Activated CD4-positive, alpha-beta T cell treated with anti-CD3 and anti-CD28 coated beads, Interleukin-2, amount 10 ng/mL, durations not matched to agents 24 days and 14 days (primary cell): ENCODE results near the gene HIGD2A. TPM values are rescaled to one million over a fixed set of nuclear protein-coding genes. Genes with fewer than 3 reads are reported as not detected.

Experiments used
- DNase-seq: peaks from one replicate; pipeline ENCODE4 v3.0.0; 2022
- H3K27ac Mint-ChIP-seq: one replicate; pipeline ENCODE4 v1.8.0; 2022; ENCODE audit warnings: mild to moderate bottlenecking, mixed read lengths
- H3K27me3 Mint-ChIP-seq: one replicate; pipeline ENCODE4 v1.8.0; 2022; ENCODE audit warnings: mixed read lengths
- H3K36me3 Mint-ChIP-seq: one replicate; pipeline ENCODE4 v1.8.0; 2022; ENCODE audit warnings: low read depth, mild to moderate bottlenecking, mixed read lengths
- H3K4me1 Mint-ChIP-seq: one replicate; pipeline ENCODE4 v1.8.0; 2021; ENCODE audit warnings: mixed read lengths
- H3K4me3 Mint-ChIP-seq: one replicate; pipeline ENCODE4 v1.8.0; 2022; ENCODE audit warnings: mild to moderate bottlenecking, moderate library complexity, mixed read lengths
- H3K9me3 Mint-ChIP-seq: one replicate; pipeline ENCODE4 v1.8.0; 2021; ENCODE audit warnings: mixed read lengths
- intact Hi-C: fragments of 100-400 bp; cut with micrococcal nuclease; formaldehyde crosslinking; loops from one replicate; pipeline ENCODE4 v1.15.1; 2023
- total RNA-seq: library from RNA; stranded (reverse); gene quantifications from 2 replicates; pipeline ENCODE4 v1.2.3, GENCODE V29; 2022

HIGD2A gene
- total RNA-seq, 1 donor from 2014 or later = 96.4 TPM

DNA sequence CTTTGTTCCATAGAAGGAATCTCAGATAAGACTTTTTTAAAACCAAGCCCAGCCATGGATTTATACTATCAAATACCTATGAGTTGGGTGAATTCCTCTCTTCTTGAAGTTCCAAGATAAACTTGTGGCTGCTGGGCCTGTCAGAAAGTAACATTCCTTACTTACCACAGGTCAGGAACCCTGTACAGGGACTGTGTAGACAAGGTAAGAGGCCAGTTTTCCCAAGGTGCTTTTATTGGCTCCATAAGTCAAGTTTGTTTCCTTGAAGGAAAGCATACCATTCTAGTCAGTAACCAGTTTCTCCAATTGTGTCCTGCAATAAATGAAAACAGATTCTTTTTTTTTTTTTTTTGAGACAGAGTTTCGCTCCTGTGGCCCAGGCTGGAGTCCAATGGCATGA lies 36.6 kb downstream of the HIGD2A start:
- intact Hi-C loops = no loop called here

DNA sequence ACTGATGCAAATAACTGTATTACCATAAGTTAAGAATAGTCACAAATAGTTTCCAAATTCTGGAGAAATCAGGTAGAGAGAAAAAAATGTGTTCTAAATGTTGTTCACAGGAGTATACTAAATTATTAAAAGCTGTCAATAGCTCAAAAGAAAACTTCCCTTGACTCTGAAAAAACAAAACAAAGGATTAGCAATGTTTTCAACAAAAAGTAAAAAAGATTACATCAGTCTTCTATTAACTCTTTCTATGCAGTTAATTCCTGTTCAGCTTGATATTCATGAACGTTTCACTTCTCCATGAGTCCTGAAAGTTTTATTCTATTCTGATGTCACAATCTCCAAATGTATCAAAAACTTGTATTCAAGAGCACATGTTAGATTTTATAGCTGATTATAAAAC lies 37.2 kb downstream of the HIGD2A start:
- H3K27ac Mint-ChIP-seq = no peak overlapping the region
- H3K36me3 Mint-ChIP-seq = no peaks in the 10 kb centered on the region
- H3K4me3 Mint-ChIP-seq = no peak overlapping the region
- no peak for DNase-seq
- H3K4me1 Mint-ChIP-seq = peaks cover 6% of the 10 kb centered on the region
- intact Hi-C loops = no loop called here
- peaks cover 2% of the 10 kb centered on the region for H3K9me3 Mint-ChIP-seq
- peaks cover 27% of the 10 kb centered on the region for H3K27me3 Mint-ChIP-seq

More for the DNA sequence above, 36.6 kb downstream of the HIGD2A start:
- Mint-ChIP-seq H3K4me3 (no peak overlapping the region), H3K4me1 (peaks cover 2% of the 10 kb centered on the region), H3K27ac (no peak overlapping the region), H3K27me3 (peaks cover 28% of the 10 kb centered on the region), H3K9me3 (peaks cover 2% of the 10 kb centered on the region), H3K36me3 (no peaks in the 10 kb centered on the region)
- no peak for DNase-seq

DNA sequence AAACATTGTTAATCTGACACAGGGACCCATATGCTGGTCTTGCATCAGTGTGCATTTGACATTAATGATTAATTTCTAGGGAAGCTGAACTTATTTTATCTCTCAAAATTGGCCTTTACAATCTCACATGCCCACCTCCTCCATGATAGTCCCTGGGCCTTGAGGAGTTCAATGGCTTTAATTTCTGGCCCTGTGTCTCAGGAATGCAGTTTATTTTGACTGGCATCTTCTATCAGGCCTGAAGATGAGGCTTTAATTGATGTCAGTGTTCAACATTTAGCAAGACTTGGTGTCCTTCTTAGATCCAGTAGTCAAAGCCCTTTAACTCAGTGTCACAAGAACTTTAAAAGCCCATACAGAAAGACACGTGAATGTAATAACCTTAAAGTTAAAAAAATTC lies 38.3 kb downstream of the HIGD2A start:
- peaks cover 21% of the 10 kb centered on the region for H3K27me3 Mint-ChIP-seq
- H3K27ac Mint-ChIP-seq = no peak overlapping the region
- H3K4me1 Mint-ChIP-seq = peaks cover 6% of the 10 kb centered on the region
- DNase-seq = no peak
- H3K9me3 Mint-ChIP-seq = peaks cover 3% of the 10 kb centered on the region
- no peaks in the 10 kb centered on the region for H3K36me3 Mint-ChIP-seq
- no peak overlapping the region for H3K4me3 Mint-ChIP-seq
- intact Hi-C loops = no loop called here

DNA sequence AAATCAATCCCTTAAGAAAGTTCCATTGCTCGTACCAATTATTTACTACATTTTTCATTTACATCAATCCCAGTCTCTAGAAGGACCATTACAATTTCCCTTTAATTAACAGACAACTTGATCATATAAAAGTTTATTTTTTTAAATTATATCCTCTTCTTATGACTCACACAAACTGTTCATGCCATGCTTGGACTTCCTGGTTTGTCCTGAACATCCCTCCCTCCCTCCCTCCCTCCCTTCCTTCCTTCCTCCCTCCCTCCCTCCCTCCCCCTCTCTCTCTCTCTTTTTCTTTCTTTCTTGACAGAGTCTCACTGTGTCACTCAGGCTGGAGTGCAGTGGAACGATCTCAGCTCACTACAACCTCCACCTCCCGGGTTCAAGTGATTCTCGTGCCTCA lies 39.4 kb downstream of the HIGD2A start:
- no peak overlapping the region for H3K27ac Mint-ChIP-seq
- no peak overlapping the region for H3K4me3 Mint-ChIP-seq
- peaks cover 18% of the 10 kb centered on the region for H3K27me3 Mint-ChIP-seq
- peaks cover 7% of the 10 kb centered on the region for H3K9me3 Mint-ChIP-seq
- H3K36me3 Mint-ChIP-seq = no peaks in the 10 kb centered on the region
- no peak for DNase-seq
- peaks cover 6% of the 10 kb centered on the region for H3K4me1 Mint-ChIP-seq
- intact Hi-C loops = no loop called here

DNA sequence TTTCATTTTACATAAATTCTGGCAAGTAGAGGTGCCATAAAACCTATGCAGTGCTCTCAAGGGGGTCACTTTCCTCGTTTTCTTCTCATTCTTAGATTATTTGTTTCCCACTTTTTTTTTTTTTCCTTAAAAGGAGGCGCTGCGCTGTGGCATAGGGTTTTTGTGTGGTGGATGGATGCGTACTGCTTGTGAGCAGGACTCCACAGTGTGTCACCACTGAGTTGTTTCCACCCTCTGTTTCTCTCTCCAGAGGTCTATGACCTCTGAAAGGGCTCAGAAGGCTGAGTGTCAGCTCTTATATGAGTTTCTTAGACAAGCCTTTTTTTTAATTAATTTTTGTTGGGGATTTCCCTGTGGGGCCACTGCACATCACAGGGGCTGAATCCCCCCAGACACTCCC lies 41.4 kb downstream of the HIGD2A start:
- intact Hi-C loops = no loop called here
- no peak for DNase-seq
- no peak overlapping the region for H3K4me3 Mint-ChIP-seq
- H3K4me1 Mint-ChIP-seq = peaks cover 6% of the 10 kb centered on the region
- no peaks in the 10 kb centered on the region for H3K36me3 Mint-ChIP-seq
- H3K27me3 Mint-ChIP-seq = peaks cover 14% of the 10 kb centered on the region
- peaks cover 7% of the 10 kb centered on the region for H3K9me3 Mint-ChIP-seq
- no peak overlapping the region for H3K27ac Mint-ChIP-seq

DNA sequence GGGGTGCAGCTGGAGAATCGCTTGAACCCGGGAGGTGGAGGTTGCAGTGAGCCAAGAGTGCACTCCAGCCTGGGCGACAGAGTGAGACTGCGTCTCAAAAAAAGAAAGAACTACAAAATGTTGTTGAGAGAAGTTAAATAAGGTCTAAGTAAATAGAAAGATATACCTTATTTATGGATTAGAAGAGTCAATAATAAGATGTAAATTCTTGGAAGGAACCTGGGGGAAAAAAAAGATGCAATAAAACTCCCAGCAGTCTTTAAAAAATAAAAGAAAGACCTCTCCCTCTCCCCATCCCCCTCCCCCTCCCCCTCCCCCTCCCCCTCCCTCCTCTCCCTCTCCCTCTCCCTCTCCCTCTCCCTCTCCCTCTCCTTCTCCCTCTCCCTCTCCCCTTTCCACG lies 44.2 kb downstream of the HIGD2A start:
- H3K9me3 Mint-ChIP-seq = peaks cover 5% of the 10 kb centered on the region
- no peak for DNase-seq
- peaks cover 15% of the 10 kb centered on the region for H3K27me3 Mint-ChIP-seq
- intact Hi-C loops = no loop called here
- H3K36me3 Mint-ChIP-seq = no peaks in the 10 kb centered on the region
- H3K4me1 Mint-ChIP-seq = peaks cover 15% of the 10 kb centered on the region
- no peak overlapping the region for H3K27ac Mint-ChIP-seq
- no peak overlapping the region for H3K4me3 Mint-ChIP-seq

DNA sequence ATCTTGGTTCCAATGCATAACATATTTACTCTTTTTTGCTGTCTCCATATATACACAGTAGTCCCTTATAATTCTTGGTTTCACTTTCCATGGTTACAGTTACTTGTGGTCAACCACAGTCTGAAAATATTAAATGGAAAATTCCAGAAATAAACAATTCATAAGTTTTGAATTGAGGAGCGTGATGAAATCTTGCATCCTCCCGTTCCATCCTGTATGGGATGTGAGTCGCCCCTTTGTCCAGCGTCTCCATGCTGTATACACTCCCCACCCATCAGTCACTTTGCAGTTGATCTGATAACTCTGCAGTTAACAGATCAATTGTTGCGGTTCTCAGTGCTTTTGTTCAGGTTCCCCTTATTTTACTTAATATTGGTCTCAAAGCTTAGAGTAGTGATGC lies 48.1 kb downstream of the HIGD2A start:
- peak overlapping the region; percentile 47 for H3K4me3 Mint-ChIP-seq
- peaks cover 9% of the 10 kb centered on the region for H3K4me1 Mint-ChIP-seq
- intact Hi-C loops = no loop called here
- H3K27me3 Mint-ChIP-seq = peaks cover 8% of the 10 kb centered on the region
- no peaks in the 10 kb centered on the region for H3K36me3 Mint-ChIP-seq
- DNase-seq = no peak
- peak overlapping the region; percentile 10 for H3K27ac Mint-ChIP-seq
- peaks cover 5% of the 10 kb centered on the region for H3K9me3 Mint-ChIP-seq

DNA sequence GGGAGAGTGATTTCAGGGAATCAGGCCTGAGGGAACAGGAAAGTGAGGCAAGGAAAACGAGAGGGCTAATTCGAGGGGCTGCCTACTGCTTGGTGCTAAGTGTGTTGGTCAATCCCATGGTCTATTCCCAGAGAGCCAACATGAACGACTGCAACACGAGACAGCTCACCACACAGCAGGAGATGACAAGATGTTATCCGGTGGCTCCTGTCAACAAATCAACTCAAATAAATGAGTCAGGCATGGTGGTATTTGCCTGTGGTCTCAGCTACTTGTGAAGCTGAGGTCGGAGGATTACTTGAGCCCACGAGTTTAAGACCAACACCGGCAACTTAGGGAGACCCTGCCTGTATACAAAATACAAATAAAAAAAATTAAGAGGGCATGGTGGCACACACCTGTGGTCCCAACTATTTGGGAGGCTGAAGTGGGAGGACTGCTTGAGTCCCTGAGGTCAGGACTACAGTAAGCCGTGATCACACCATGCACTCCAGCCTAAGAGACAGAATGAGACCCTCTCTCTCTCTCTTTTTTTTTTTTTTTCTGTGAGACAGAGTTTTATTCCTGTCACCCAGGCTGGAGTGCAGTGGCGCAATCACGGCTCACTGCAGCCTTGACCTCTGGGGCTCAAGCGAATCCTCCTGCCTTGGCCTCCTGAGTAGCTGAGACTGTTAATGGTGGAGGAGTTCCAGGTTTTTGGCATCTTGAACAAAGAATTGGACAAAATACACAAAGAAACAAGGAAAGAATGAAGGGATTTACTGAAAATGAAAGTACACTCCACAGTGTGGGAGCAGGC lies 50.6 kb downstream of the HIGD2A start:
- Mint-ChIP-seq H3K36me3 (no peaks in the 10 kb centered on the region), H3K27me3 (peaks cover 4% of the 10 kb centered on the region), H3K4me3 (no peak overlapping the region), H3K9me3 (peaks cover 4% of the 10 kb centered on the region), H3K27ac (no peak overlapping the region), H3K4me1 (peaks cover 13% of the 10 kb centered on the region)
- DNase-seq = no peak
- intact Hi-C loops = no loop called here

Other genes with a start within 250 kb of the HIGD2A start
- 36.3 and 37.0 TPM in 2 replicates for gene SIMC1, start 150.3 kb upstream of the HIGD2A start, total RNA-seq
- 55.5 and 59.7 TPM in 2 replicates for gene KIAA1191, start 27.0 kb upstream of the HIGD2A start, total RNA-seq
- 18.1 and 22.2 TPM in 2 replicates for gene ARL10, start 23.3 kb upstream of the HIGD2A start, total RNA-seq
- gene NOP16, start 153 bp upstream of the HIGD2A start, total RNA-seq = 109 and 114 TPM in 2 replicates
- gene CLTB, start 27.8 kb downstream of the HIGD2A start, total RNA-seq = 71.5 and 76.2 TPM in 2 replicates
- 42.8 and 43.9 TPM in 2 replicates for gene FAF2, start 59.6 kb downstream of the HIGD2A start, total RNA-seq
- 71.4 and 74.0 TPM in 2 replicates for gene RNF44, start 148.7 kb downstream of the HIGD2A start, total RNA-seq
- gene CDHR2, start 160.6 kb downstream of the HIGD2A start, total RNA-seq = 0.35 and 0.45 TPM in 2 replicates
- 3.7 TPM in 2 replicates for gene GPRIN1, start 221.4 kb downstream of the HIGD2A start, total RNA-seq
- gene SNCB, start 241.8 kb downstream of the HIGD2A start, total RNA-seq = not detected in 2 replicates
- gene EIF4E1B, start 241.9 kb downstream of the HIGD2A start, total RNA-seq = not detected in 2 replicates